Brain microvascular endothelial cell (primary cell): ENCODE data around the gene PPP1R37.
A peak's percentile ranks its signal among the peaks of the same experiment; 100 is the strongest.

Experiments
- DNase-seq: peaks from one replicate; pipeline ENCODE4 v3.0.0-alpha.2; 2020
- H3K27ac ChIP-seq: fragments of 250-450 bp; sonication (Bioruptor Pico); 2 replicates; pipeline ENCODE4 v1.5.1; 2020; ENCODE audit warnings: mild to moderate bottlenecking, moderate library complexity
- H3K27me3 ChIP-seq: fragments of 250-450 bp; sonication (Bioruptor Pico); replicated peaks from 2 replicates; pipeline ENCODE4 v1.5.1; 2020; ENCODE audit warnings: mild to moderate bottlenecking
- H3K36me3 ChIP-seq: fragments of 250-450 bp; sonication (Bioruptor Pico); replicated peaks from 2 replicates; pipeline ENCODE4 v1.5.1; 2020; ENCODE audit warnings: mild to moderate bottlenecking
- H3K4me3 ChIP-seq: 2 replicates; pipeline ENCODE4 v1.5.1; 2011; ENCODE audit warnings: low read depth, mild to moderate bottlenecking, control low read depth, low read length, moderate library complexity
- in situ Hi-C: cut with HindIII; loops from 2 replicates; pipeline ENCODE4 v1.10.0; 2017; ENCODE audit warnings: low sequenced_read_pairs, low pct_ligation_motif_present
- TF ChIP-seq, protein P1 (sequence below): IDR thresholded peaks from 2 replicates; pipeline ENCODE4 v1.5.1; 2011; ENCODE audit warnings: low read depth, mild to moderate bottlenecking, moderate library complexity, low read length, control low read depth, inconsistent platforms; ENCODE audit errors: missing control alignments

PPP1R37 gene

DNA sequence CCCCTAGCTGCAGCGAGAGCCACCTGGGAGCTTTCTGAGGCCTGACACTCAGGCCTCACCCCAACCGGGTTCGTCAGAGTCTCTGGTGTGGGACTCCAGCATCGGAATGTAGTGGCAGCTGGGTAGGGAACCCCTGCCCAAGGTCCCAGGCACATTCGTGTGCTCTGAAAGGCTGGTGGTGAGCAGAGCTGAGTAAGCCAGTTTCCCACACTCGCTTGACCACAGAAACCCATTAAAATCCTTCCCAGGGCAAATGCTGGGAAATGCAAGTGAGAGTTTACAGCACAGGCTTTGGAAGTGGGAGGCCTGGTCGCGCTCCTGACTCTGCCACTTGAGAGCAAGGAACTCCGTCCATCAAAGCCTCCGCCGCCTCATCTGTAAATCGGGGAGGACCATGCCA is 80.8 kb downstream of the PPP1R37 start:
- Histone ChIP-seq H3K27ac (no peak overlapping the region), H3K4me3 (no peak overlapping the region), H3K27me3 (no peaks in the 10 kb centered on the region), H3K36me3 (no peaks in the 10 kb centered on the region)
- DNase-seq, result no peak
- TF ChIP-seq, protein P1, sequence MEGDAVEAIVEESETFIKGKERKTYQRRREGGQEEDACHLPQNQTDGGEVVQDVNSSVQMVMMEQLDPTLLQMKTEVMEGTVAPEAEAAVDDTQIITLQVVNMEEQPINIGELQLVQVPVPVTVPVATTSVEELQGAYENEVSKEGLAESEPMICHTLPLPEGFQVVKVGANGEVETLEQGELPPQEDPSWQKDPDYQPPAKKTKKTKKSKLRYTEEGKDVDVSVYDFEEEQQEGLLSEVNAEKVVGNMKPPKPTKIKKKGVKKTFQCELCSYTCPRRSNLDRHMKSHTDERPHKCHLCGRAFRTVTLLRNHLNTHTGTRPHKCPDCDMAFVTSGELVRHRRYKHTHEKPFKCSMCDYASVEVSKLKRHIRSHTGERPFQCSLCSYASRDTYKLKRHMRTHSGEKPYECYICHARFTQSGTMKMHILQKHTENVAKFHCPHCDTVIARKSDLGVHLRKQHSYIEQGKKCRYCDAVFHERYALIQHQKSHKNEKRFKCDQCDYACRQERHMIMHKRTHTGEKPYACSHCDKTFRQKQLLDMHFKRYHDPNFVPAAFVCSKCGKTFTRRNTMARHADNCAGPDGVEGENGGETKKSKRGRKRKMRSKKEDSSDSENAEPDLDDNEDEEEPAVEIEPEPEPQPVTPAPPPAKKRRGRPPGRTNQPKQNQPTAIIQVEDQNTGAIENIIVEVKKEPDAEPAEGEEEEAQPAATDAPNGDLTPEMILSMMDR, result no peak
- in situ Hi-C loops, result no loop called here

DNA sequence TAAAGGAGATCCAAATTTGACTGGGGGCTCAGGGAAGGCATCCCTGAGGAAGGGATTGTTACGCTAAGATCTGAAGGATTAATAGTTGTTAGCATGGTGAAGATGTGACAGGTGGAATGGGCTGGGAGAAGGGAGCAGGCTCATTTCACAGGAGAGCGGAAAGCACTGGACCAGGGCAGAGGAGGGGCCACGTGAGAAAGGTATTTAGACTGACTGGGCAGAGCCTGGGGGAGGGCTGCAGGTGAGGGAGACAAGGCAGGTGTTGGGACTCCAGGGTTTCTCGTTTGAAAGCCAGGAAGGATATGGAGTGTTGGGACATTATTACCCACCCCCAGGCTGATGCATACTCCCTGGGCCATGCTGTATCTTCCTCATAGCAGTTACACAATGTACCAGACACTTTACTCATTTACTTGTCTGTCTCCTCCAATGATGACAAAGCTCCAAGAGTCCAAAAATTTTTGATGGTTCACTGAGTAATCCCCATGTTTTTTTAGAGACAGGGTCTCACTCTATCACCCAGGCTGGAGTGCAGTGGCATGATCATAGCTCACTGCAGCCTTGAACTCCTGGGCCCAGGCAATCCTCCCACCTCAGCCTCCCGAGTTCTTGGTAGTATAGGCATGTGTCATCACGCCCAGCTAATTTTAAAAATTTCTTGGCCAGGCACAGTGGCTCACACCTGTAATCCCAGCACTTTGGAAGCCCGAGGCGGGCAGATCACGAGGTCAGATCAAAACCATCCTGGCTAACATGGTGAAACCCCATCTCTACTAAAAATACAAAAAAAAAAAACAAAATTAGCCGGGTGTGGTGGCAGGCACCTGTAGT is 82.8 kb downstream of the PPP1R37 start:
- in situ Hi-C loops, result no loop called here
- Histone ChIP-seq H3K36me3 (no peaks in the 10 kb centered on the region), H3K27ac (no peak overlapping the region), H3K27me3 (no peaks in the 10 kb centered on the region), H3K4me3 (no peak overlapping the region)
- TF ChIP-seq, protein P1, result no peak
- DNase-seq, result no peak

DNA sequence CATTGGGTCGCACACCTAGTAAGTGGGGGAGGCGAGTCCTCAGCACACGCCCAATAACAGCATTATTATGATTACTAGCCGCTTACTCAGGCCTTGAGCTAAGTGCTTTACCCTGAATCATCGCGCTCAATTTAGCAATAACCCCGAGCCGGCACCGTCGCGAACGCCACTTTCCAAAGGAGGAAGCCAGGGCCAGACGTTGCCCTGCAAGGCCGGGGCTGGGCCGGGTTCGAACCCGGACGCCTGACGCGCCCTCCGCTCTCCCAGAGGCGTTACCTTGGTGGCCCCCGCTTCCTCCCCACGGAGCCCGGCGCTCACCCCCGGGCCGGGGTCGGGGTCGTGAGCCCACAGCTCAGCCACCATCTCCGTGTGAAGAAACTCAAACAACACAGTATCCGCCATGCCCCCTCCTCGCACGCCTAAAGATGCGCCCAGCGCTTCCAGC is 84.9 kb downstream of the PPP1R37 start, which contains the start of gene TRAPPC6A:
TSS of gene TRAPPC6A (minus strand) at position 421 of the 445 bp plus-strand sequence. CDS start at position 402, 19 bp downstream.
- DNase-seq, result peak; percentile 48
- no peaks in the 10 kb centered on the region for H3K36me3 ChIP-seq
- TF ChIP-seq, protein P1, result no peak
- in situ Hi-C loops, result no loop called here
- H3K27me3 ChIP-seq, result no peaks in the 10 kb centered on the region
- H3K4me3 ChIP-seq, result peak within 1 kb of the TSS; percentile 95
- H3K27ac ChIP-seq, result peak within 1 kb of the TSS; percentile 92

DNA sequence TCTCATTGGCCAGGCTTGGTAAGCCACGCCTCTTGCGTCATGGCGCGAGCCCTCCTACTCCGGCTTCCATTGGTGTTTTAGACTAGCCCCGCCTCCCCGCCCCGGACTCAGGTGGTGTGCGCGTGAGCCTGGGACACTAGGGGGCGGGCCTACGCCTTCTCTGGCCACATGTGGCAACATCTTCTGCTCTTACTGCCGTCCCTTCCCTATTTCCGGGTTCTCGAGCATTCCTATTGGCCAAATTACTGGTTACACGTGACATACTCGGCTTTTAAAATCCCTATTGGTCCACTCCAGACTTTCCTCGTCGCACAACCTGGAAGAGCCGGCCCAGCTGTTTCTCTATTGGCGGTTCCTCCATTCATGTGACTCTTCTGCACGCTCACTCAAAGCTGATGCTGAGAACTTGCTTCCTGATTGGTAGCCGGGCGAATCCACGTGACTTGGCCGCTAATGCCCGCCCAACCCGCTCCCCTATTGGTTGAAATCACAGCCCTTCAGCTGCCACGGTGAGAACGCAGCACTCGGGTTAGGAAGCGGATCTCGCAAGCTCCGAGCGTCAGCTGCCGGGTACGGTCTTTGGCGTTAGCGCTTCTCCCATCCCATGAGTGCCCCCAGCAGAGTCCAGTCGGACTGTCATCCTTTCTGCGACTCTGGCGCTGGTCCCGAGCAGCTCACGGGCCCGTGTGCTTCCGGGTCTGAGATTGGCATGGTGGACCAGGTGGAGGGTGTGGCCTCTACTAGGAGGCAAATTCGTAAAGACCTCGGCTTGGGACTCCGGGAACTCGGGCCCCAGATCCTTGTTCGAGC is 85.5 kb downstream of the PPP1R37 start, which contains the start of gene BLOC1S3:
TSS of gene BLOC1S3 (plus strand) at position 523 of the 810 bp plus-strand sequence. CDS start 513 bp downstream, outside the sequence.
- TF ChIP-seq, protein P1, result peak; percentile 40
- in situ Hi-C loops, result no loop called here
- Histone ChIP-seq H3K27me3 (no peaks in the 10 kb centered on the region), H3K36me3 (no peaks in the 10 kb centered on the region), H3K27ac (peak within 1 kb of the TSS; percentile 92), H3K4me3 (peak within 1 kb of the TSS; percentile 95)
- peak; percentile 100 for DNase-seq

DNA sequence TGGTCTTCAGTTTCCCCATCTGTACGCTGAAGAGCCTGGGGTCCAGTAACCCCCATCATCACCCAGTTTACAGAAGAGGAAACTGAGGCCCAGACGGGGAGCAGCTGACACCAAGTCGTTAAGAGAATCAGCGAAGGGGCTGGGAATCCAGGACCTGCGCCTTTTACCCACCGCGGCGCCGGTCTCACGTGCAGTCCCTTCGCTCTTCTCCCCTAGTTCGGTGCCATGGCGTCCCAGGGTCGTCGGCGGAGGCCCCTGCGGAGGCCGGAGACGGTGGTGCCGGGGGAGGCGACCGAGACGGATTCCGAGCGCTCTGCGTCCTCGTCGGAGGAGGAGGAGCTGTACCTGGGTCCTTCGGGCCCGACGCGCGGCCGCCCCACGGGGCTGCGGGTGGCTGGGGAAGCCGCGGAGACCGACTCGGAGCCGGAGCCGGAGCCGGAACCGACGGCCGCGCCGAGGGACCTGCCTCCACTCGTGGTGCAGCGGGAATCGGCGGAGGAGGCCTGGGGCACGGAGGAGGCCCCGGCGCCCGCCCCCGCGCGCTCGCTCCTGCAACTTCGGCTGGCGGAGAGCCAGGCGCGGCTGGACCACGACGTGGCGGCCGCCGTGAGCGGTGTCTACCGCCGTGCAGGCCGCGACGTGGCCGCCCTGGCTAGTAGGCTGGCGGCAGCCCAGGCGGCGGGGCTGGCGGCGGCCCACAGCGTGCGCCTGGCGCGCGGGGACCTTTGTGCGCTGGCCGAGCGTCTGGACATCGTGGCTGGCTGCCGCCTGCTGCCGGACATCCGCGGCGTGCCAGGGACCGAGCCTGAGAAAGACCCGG is 86.3 kb downstream of the PPP1R37 start:
- no peaks in the 10 kb centered on the region for H3K27me3 ChIP-seq
- H3K36me3 ChIP-seq, result no peaks in the 10 kb centered on the region
- no peak for DNase-seq
- TF ChIP-seq, protein P1, result no peak
- in situ Hi-C loops, result no loop called here
- H3K27ac ChIP-seq, result peak overlapping the region; percentile 75
- peak overlapping the region; percentile 95 for H3K4me3 ChIP-seq
